ENCODE data around the gene ARHGAP26. TPM values are rescaled to one million over a fixed set of nuclear protein-coding genes. Genes with fewer than 3 reads are reported as not detected.
"Not testable (repeated sequence)": the region's sequence is repeated elsewhere in the genome, so short reads cannot be mapped to it uniquely, and the experiment has no call there.

ARHGAP26 gene
- total and polyA plus RNA-seq, 5 donors: 13.2 to 56.9 (median 47.0) TPM

DNA sequence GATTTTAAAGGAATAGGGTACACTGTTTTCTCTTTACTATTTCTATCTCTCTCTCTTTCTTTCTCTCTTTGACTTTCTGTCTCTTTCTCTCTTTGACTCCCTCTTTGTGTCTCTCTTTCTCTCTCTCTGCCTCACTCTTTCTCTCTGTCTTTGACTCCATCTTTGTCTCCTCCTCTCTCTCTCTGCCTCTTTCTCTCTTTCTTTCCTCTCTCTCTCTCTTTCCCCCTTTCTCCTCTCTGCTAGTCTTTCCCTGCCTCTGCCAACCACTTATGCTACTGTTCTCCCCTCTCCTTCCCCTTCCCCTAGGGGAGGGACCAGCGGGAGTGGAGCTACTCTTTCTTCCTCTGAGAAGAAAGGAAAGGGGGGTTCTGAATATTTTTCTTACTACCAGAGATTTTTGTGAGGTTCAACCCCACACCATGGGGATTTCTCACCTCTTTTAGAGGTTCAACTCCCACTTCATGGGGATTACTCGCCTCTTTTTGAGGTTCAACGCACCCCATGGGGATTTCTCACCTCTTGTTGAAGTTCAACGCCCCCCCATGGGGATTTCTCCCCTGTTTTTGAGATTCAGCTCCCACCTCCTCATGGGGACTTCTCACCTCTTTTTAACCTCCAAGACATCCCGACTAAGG lies 323.4 kb downstream of the ARHGAP26 start:
- DNase-seq (no peak), ATAC-seq (no peak)
- H3K4me3 ChIP-seq (ENCODE audit: low read length): peak overlapping the region; percentile 32
- WGBS: 71% methylated on average over 5 of the region's 5 CpGs
- H3K27ac ChIP-seq (ENCODE audit: low read length): no peak overlapping the region
- intact Hi-C loops (cut with DNase I): no loop called here
- H3K9me3 ChIP-seq (ENCODE audit: control insufficient read depth, low read length): no peaks in the 10 kb centered on the region
- H3K27me3 ChIP-seq (ENCODE audit: control insufficient read depth, insufficient read depth): no peaks in the 10 kb centered on the region
- H3K4me1 ChIP-seq (ENCODE audit: control insufficient read depth, insufficient read depth, low read length): peaks cover 2% of the 10 kb centered on the region

DNA sequence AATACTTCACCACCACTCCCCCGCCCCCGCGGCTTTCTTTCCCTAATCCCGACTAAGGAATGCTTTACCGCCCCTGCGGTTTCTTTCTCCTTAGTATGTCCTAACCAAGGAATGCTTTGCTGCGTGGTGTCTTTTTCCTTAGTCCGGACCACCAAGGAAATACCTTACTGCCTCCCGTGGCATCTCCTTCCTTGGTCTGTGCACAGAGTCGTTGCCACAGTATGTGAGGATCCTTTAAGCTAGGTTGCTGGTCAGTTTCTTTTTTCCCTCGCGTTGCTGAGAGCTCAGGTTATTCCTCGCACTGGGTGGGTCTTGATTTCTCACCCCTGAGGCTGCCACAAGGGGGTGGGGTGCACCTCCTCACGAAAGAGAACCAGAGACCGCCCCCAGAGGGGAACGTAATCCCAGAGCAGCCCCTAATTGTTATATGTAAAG lies 323.9 kb downstream of the ARHGAP26 start:
- WGBS: 60% methylated on average over 16 of the region's 16 CpGs
- no peaks in the 10 kb centered on the region for H3K9me3 ChIP-seq (ENCODE audit: control insufficient read depth, low read length)
- peak in 2 of 3 donors; percentile 27 to 63 for DNase-seq
- peaks cover 2% of the 10 kb centered on the region for H3K4me1 ChIP-seq (ENCODE audit: control insufficient read depth, insufficient read depth, low read length)
- intact Hi-C loops (cut with DNase I): no loop called here
- H3K27me3 ChIP-seq (ENCODE audit: control insufficient read depth, insufficient read depth): no peaks in the 10 kb centered on the region
- no peak overlapping the region for H3K27ac ChIP-seq (ENCODE audit: low read length)
- H3K4me3 ChIP-seq (ENCODE audit: low read length): peak overlapping the region; percentile 32
- ATAC-seq: peak in 1 of 2 donors; percentile 41

- DNase-seq; ATAC-seq; intact Hi-C loops (cut with DNase I); H3K27ac ChIP-seq (ENCODE audit: low read length); H3K9me3 ChIP-seq (ENCODE audit: control insufficient read depth, low read length); H3K27me3 ChIP-seq (ENCODE audit: control insufficient read depth, insufficient read depth); H3K4me1 ChIP-seq (ENCODE audit: control insufficient read depth, insufficient read depth, low read length); H3K4me3 ChIP-seq (ENCODE audit: low read length): not testable (repeated sequence)
- WGBS: 65% methylated on average over 3 of the region's 3 CpGs
Observed at GRCh38 chr5:143094608-143095007, 324.4 kb downstream of the ARHGAP26 start.

DNA sequence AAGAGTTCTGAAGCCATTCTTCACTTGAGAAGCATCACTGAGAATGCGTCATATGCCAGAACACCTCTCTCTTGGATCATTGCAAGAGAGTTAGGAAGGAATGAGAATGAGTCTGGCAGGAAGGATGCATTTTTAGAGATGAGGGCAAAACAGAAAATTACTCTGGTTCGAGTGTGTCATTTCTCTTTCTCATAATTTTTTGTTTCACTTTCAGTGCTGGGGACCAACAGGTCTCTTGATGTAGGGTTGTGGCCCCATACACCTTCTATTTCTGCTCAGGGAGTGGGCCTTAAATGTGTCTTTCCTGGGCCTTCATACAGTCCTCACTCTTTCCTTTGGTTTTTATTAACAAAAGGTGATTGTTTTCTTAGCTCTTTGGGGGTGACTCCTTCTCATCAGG lies 330.9 kb downstream of the ARHGAP26 start:
- Histone ChIP-seq H3K4me3 (ENCODE audit: low read length) (no peak overlapping the region), H3K4me1 (ENCODE audit: control insufficient read depth, insufficient read depth, low read length) (no peaks in the 10 kb centered on the region), H3K9me3 (ENCODE audit: control insufficient read depth, low read length) (no peaks in the 10 kb centered on the region), H3K27ac (ENCODE audit: low read length) (no peak overlapping the region), H3K27me3 (ENCODE audit: control insufficient read depth, insufficient read depth) (no peaks in the 10 kb centered on the region)
- ATAC-seq: no peak
- no peak for DNase-seq
- intact Hi-C loops (cut with DNase I): loop anchor here in 1 of 4 donors (10.0 kb wide), 1 partner anchor 294 kb away; no protein-coding TSS in a partner anchor
- WGBS: 78% methylated on average over 2 of the region's 2 CpGs

DNA sequence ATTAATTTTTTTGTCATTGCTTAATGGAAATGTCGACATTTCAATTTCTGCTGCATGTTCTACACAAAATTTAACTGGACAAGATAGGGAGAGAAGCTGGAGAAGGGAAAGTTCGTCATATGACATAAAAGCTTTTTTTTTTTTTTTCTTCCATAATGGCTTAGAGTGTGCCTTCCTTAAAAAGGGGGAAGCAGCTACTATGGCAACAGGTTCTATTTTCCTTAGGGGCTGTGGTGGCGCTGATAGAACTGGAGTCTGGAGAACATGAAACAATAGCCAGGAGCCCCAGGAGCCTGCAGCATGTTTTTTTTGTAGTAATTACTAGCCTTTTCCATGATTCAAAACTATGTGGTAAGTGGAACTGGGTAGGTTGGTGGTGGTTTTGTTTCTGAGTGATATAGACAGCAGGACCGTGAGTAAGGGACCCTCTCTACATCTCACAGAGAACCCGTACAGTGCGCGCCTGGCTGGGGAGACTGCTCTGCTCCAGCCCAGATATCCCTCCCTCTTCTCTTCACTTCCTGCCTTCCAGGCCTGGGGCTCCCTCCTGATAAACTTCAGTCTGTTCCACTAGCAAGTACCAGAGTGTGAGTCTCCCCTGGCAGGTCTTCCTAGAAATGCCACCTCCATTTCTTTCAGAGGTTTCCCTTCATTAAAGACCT lies 331.7 kb downstream of the ARHGAP26 start:
- Histone ChIP-seq H3K4me1 (ENCODE audit: control insufficient read depth, insufficient read depth, low read length) (no peaks in the 10 kb centered on the region), H3K4me3 (ENCODE audit: low read length) (no peak overlapping the region), H3K27ac (ENCODE audit: low read length) (peak overlapping the region; percentile 9), H3K9me3 (ENCODE audit: control insufficient read depth, low read length) (no peaks in the 10 kb centered on the region), H3K27me3 (ENCODE audit: control insufficient read depth, insufficient read depth) (no peaks in the 10 kb centered on the region)
- intact Hi-C loops (cut with DNase I): loop anchor here in 1 of 4 donors (10.0 kb wide), 1 partner anchor 293 kb away; no protein-coding TSS in a partner anchor
- DNase-seq (peak in 2 of 3 donors; percentile 23 to 73), ATAC-seq (peak; percentile 82 to 88)
- 57% methylated on average over 7 of the region's 7 CpGs for WGBS

DNA sequence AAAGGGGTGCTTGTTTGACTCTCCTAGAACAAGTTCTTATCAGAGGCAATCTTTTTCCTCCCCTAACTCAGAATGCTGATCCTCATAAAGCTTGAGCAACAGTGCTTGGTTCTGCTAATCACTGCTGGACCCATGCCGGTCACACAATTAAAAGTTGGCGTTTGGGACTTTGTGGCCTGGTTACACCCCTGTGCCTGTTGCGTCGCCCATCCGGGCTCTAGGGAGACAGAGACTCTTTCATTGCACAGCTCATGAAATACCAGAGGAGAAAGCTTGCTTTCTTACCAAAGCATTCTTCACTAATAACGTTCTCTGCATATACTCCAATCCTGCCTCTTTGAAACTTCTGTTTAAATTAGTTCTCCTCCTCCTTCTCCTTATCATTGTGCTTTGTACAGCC lies 332.2 kb downstream of the ARHGAP26 start:
- 42% methylated on average over 6 of the region's 6 CpGs for WGBS
- intact Hi-C loops (cut with DNase I): loop anchor here in 1 of 4 donors (10.0 kb wide), 1 partner anchor 292 kb away; no protein-coding TSS in a partner anchor
- Histone ChIP-seq H3K27me3 (ENCODE audit: control insufficient read depth, insufficient read depth) (no peaks in the 10 kb centered on the region), H3K27ac (ENCODE audit: low read length) (peak overlapping the region; percentile 9), H3K4me3 (ENCODE audit: low read length) (no peak overlapping the region), H3K9me3 (ENCODE audit: control insufficient read depth, low read length) (no peaks in the 10 kb centered on the region), H3K4me1 (ENCODE audit: control insufficient read depth, insufficient read depth, low read length) (peaks cover 4% of the 10 kb centered on the region)
- DNase-seq (peak; percentile 70 to 82 (median 78)), ATAC-seq (peak; percentile 83 to 87)

GRCh38 chr5:143105216-143105905 lies 335.2 kb downstream of the ARHGAP26 start:
- peaks cover 13% of the 10 kb centered on the region for H3K4me1 ChIP-seq (ENCODE audit: control insufficient read depth, insufficient read depth, low read length)
- WGBS: 86% methylated on average over 16 of the region's 16 CpGs
- H3K27me3 ChIP-seq (ENCODE audit: control insufficient read depth, insufficient read depth): no peaks in the 10 kb centered on the region
- no peak for DNase-seq
- H3K9me3 ChIP-seq (ENCODE audit: control insufficient read depth, low read length): no peaks in the 10 kb centered on the region
- no peak overlapping the region for H3K4me3 ChIP-seq (ENCODE audit: low read length)
- ATAC-seq: no peak
- no peak overlapping the region for H3K27ac ChIP-seq (ENCODE audit: low read length)
- intact Hi-C loops (cut with DNase I): loop anchor here in 1 of 4 donors (10.0 kb wide), 1 partner anchor 289 kb away; no protein-coding TSS in a partner anchor

DNA sequence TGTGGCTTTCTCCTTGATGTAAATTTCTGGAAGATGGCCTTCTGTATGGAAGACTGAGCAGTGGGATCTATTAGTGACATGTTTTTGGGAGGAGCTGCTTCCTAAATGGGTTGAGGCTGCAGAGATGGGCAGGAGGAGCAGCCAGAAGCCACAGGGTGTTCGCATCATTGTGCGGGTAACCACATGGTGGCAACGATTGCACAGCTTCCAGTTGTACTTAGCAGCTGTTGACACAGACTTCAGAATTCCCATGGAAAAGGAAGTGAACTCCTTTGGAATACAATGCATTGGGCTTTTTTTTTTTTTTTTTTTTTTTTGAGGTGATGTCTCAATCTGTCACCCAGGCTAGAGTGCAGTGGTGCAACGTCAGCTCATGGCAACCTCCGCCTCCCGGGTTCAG lies 336.0 kb downstream of the ARHGAP26 start:
- Histone ChIP-seq H3K27me3 (ENCODE audit: control insufficient read depth, insufficient read depth) (no peaks in the 10 kb centered on the region), H3K27ac (ENCODE audit: low read length) (no peak overlapping the region), H3K4me3 (ENCODE audit: low read length) (no peak overlapping the region), H3K4me1 (ENCODE audit: control insufficient read depth, insufficient read depth, low read length) (peaks cover 13% of the 10 kb centered on the region), H3K9me3 (ENCODE audit: control insufficient read depth, low read length) (no peaks in the 10 kb centered on the region)
- DNase-seq (peak in 2 of 3 donors; percentile 38 to 76), ATAC-seq (peak; percentile 76 to 83)
- intact Hi-C loops (cut with DNase I): loop anchor here in 1 of 4 donors (10.0 kb wide), 1 partner anchor 289 kb away; no protein-coding TSS in a partner anchor
- 57% methylated on average over 6 of the region's 6 CpGs for WGBS

DNA sequence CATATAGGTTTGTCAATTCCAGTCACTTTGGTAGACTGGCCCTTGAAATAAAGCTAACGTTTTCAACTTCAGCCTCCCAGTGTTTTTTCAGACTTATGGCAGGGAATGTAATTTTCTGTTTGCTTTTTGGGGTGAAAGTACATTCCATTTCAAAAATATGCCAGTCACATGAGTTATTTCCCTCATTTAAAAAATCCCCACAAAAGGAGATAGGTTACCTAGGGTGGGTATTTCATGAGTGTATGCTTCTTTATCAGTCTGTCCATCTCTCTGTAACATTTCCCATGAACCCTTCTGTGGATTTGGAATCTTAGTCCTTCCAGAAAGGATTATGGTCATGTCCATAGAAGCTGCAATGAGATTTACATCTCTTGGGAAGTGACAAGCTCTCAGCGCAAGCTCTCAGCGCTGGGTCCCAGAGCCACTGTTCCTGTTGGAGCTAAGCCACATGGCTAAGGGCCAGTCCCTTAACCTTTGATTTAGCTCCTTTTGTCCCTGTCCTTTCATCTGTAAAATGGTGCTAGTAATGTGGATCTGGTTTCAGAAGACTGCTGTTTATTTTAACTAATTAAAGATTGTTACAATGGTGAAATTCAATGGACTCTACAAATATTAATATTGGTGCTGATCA lies 338.4 kb downstream of the ARHGAP26 start:
- no peaks in the 10 kb centered on the region for H3K27me3 ChIP-seq (ENCODE audit: control insufficient read depth, insufficient read depth)
- peak in 2 of 3 donors; percentile 59 to 62 for DNase-seq
- H3K27ac ChIP-seq (ENCODE audit: low read length): no peak overlapping the region
- H3K4me3 ChIP-seq (ENCODE audit: low read length): no peak overlapping the region
- 30% methylated on average over 3 of the region's 3 CpGs for WGBS
- peaks cover 16% of the 10 kb centered on the region for H3K4me1 ChIP-seq (ENCODE audit: control insufficient read depth, insufficient read depth, low read length)
- no peaks in the 10 kb centered on the region for H3K9me3 ChIP-seq (ENCODE audit: control insufficient read depth, low read length)
- intact Hi-C loops (cut with DNase I): loop anchor here in 1 of 4 donors (10.0 kb wide), 1 partner anchor 286 kb away; no protein-coding TSS in a partner anchor
- peak; percentile 44 to 65 for ATAC-seq

- H3K9me3 ChIP-seq (ENCODE audit: control insufficient read depth, low read length): no peaks in the 10 kb centered on the region
- WGBS: 18% methylated on average over 1 of the region's 1 CpG
- H3K4me3 ChIP-seq (ENCODE audit: low read length): no peak overlapping the region
- no peak overlapping the region for H3K27ac ChIP-seq (ENCODE audit: low read length)
- DNase-seq (no peak), ATAC-seq (no peak)
- H3K27me3 ChIP-seq (ENCODE audit: control insufficient read depth, insufficient read depth): no peaks in the 10 kb centered on the region
- intact Hi-C loops (cut with DNase I): no loop called here
- peaks cover 16% of the 10 kb centered on the region for H3K4me1 ChIP-seq (ENCODE audit: control insufficient read depth, insufficient read depth, low read length)
Observed at GRCh38 chr5:143110591-143110990, 340.4 kb downstream of the ARHGAP26 start.
